GM12875 (cell line): Measurements from ENCODE around the gene ZNF726.
"Not testable (repeated sequence)": the region's sequence is repeated elsewhere in the genome, so short reads cannot be mapped to it uniquely, and the experiment has no call there.

ENCODE experiments used
- H3K4me3 ChIP-seq: one replicate; pipeline ENCODE4 v1.5.1; 2011; ENCODE audit warnings: low read depth, low read length, control low read depth
- TF ChIP-seq, protein P1 (sequence below): IDR thresholded peaks from 2 replicates; pipeline ENCODE4 v1.5.1; 2011; ENCODE audit warnings: low read depth, mild to moderate bottlenecking, control low read depth, inconsistent platforms, low read length, moderate library complexity, borderline replicate concordance; ENCODE audit not compliant: insufficient read depth

The ZNF726 gene

DNA sequence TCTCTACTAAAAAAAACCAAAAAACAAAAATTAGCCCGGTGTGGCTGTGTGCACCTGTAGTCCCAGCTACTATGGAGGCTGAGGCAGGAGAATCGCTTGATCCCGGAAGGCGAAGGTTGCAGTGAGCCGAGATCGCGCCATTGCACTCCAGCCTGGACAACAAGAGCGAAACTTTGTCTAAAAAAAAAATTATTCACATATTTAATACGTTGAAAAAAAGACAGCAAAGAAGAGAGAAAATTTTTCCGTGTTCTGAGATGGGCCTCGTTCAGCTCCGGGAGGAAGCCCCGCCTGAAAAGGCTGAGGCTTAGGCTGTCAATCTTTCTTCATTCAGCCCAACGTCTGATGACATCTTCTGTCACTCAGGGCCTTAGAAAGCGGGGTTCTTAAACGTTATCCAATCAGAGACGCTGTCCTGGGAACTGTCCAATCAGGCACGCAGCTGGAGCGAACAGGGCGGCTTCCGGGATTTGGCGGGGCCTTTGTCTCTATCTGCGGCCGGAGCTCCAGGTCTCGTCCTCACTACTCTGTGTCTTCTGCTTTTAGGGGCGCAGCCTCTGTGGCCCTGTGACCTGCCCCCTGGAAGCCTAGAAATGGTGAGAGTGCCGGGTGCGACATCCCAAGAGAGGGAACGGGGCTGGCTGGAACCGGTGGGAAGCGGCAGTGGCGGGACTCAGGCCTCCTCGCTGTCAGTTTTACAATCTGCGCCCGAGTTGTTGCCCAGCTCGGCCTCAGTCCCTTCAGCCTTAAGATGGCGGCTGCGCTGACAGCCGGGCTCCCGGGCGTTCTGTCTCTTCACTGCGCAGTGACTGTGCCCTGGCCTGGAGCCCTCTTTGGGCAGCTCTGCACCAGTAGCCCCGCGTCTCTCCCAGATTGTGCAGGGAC, at the start of gene ZNF726:
ZNF726 (plus strand) TSS at position 485 of the 885 bp plus-strand sequence; CDS start at position 594, 109 bp downstream.
- TF ChIP-seq, protein P1, sequence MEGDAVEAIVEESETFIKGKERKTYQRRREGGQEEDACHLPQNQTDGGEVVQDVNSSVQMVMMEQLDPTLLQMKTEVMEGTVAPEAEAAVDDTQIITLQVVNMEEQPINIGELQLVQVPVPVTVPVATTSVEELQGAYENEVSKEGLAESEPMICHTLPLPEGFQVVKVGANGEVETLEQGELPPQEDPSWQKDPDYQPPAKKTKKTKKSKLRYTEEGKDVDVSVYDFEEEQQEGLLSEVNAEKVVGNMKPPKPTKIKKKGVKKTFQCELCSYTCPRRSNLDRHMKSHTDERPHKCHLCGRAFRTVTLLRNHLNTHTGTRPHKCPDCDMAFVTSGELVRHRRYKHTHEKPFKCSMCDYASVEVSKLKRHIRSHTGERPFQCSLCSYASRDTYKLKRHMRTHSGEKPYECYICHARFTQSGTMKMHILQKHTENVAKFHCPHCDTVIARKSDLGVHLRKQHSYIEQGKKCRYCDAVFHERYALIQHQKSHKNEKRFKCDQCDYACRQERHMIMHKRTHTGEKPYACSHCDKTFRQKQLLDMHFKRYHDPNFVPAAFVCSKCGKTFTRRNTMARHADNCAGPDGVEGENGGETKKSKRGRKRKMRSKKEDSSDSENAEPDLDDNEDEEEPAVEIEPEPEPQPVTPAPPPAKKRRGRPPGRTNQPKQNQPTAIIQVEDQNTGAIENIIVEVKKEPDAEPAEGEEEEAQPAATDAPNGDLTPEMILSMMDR, result no peak
- peak within 1 kb of the TSS; percentile 75 for H3K4me3 ChIP-seq

DNA sequence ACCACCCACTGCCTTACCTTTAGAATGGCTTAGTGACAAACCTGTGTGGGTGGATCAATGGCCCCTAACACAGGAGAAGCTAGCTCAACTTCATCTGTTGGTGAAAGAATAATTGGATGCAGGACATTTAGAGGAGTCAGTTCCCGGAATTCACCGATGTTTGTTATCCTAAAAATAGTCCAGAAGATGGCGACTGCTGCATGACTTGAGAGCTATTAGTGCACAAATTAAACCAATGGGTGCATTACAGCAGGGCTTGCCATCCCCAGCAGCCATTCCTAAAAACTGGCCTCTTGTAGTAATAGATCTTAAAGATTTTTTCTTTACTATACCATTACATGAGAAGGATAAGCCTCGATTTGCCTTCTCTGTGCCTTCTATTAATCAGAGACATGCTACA, 46.8 kb upstream of the ZNF726 start:
- no peak overlapping the region for H3K4me3 ChIP-seq
- TF ChIP-seq, protein P1, result no peak

DNA sequence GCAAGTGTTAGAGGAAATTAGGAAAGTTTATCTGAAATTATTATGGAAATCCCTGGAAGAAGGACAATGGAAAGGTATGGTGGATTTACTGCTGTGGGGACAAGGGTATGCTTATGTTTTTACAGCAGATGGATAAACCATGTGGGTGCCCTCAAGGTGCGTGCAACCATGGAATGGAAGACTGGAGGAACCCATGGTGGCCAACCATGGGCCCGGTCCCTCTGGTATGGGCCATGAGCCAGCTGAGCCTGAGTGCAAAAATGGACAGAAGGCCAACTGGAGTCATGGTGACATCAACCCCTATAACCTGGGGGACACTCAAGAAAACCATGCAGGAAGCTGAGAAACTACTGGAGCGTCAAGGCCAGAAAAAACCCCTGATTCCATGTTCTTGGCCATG, 46.1 kb upstream of the ZNF726 start:
- TF ChIP-seq, protein P1, result no peak

DNA sequence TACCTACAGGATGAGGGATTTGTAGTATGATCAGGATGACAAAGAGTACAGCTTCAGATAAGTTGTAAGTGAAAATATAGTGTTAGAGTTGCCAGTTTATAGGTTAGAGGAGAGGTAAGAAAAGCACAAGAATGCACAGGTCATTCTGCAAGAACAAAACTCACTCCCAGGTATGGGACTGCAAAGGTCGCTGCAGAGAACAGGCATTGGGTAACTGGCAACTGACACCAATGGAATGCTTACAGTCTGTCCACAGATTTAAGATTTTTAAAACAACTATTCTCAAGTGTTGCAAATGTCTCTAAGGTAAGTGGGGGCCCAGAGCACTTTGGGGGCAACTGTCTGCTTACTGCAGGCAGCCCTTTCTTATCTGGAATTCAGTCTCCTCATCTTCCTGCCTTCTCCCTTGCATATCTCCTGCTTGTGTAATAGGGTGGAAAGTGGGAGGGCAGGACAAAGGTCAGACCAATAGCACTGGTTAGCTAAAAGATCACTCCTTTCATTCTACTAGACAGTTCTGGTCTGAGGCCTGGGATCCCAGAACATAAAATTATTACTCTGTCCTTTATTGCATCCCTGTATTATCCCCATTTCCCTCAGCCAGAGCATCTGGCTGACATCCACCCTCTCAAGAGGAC, 42.3 kb upstream of the ZNF726 start:
- TF ChIP-seq, protein P1, result no peak
- H3K4me3 ChIP-seq, result no peak overlapping the region

More for the DNA sequence above, 46.1 kb upstream of the ZNF726 start:
- no peak overlapping the region for H3K4me3 ChIP-seq

DNA sequence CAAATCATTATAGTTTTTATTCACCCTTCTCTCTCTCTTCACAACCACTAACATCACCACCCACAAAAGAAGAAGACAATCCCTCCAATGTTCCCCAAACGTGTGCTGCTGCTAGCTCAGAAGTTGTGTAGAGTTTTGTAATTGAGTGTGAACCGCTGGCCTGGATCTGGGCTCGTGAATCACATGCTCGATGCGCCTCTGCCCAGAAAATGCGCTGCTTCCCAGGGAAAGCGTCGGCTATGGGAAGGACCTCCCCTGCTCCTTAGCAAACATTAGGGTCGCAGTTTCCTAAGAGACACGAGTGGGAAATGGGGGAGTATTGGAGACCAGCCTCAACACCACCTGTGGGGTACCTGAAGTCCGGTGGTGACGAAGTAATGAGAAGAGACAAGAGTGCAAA, 38.4 kb upstream of the ZNF726 start:
- TF ChIP-seq, protein P1, result no peak
- H3K4me3 ChIP-seq, result no peak overlapping the region

DNA sequence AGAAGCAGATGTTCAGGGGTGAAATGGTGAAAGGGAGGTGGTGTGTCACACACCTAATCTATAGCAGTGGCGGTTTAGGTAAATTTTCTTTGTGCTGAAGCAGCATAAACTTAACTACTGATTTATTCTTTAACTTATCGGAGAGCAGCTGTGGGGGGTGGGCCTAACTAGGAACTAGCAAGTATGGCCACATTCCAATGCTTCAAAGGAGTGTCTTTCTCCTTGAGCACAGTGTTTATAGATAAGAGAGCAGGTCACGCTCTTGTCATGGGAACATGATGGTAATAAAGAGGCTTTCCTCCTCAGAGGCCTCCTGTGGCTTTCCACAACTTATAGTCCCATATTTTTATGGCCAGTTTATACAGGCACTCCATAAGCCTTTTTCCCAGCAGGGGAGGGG, 37.9 kb upstream of the ZNF726 start:
- H3K4me3 ChIP-seq, result not testable (repeated sequence)

DNA sequence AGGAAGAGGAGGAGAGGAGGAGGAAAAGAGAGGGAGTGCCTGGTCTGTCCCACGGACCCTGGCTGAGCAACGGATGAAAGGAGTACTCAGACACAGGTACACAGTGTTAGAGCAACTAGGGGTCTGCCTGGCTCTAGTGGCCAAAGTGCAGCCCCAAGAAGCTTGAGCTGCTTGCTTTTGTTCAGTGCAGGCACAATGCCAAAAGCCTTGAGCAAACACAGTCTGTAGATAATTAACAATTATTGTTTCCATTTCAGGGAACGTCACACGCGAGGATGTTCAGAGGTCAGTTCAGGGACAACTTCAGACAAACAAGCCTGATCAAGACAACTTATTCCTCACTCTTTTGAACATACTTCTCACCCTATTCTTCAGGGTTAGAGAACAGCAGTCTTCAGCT, 32.2 kb upstream of the ZNF726 start:
- no peak overlapping the region for H3K4me3 ChIP-seq
- TF ChIP-seq, protein P1, result no peak
